ENCODE results near the gene ISCU. TPM values are rescaled to one million over a fixed set of nuclear protein-coding genes. Genes with fewer than 3 reads are reported as not detected.
A peak's percentile ranks its signal among the peaks of the same experiment; 100 is the strongest.

ISCU gene
- total RNA-seq, 1 donor from 2014 or later, result 78.9 TPM

GRCh38 chr12:108515916-108516315, 46.5 kb upstream of the ISCU start:
- Mint-ChIP-seq H3K27me3 (ENCODE audit: insufficient read depth, low read depth) (peaks cover 17% of the 10 kb centered on the region), H3K4me3 (peak overlapping the region; percentile 95), H3K27ac (no peak overlapping the region), H3K36me3 (peaks cover 20% of the 10 kb centered on the region), H3K4me1 (peaks cover 21% of the 10 kb centered on the region), H3K9me3 (no peaks in the 10 kb centered on the region)
- DNase-seq (ENCODE audit: low spot score), result no peak
- Histone ChIP-seq H3F3A (ENCODE audit: low read depth) (peaks cover 36% of the 10 kb centered on the region), H3K79me2 (ENCODE audit: low read depth) (peaks cover 12% of the 10 kb centered on the region), H2AFZ (replicated peaks) (no peak overlapping the region), H3K9ac (peak overlapping the region; percentile 66), H3K4me3 (peak overlapping the region; percentile 66), H3K27me3 (no peaks in the 10 kb centered on the region), H3K4me1 (peaks cover 11% of the 10 kb centered on the region), H3K27ac (no peak overlapping the region), H3K4me2 (peak overlapping the region; percentile 98), H4K20me1 (ENCODE audit: low read depth) (peaks cover 13% of the 10 kb centered on the region), H3K36me3 (no peaks in the 10 kb centered on the region), H3K9me3 (ENCODE audit: low read depth) (no peaks in the 10 kb centered on the region)
- TF ChIP-seq EZH2 (IDR thresholded peaks at IDR 0.05), result no peak
- TF ChIP-seq, protein P1, sequence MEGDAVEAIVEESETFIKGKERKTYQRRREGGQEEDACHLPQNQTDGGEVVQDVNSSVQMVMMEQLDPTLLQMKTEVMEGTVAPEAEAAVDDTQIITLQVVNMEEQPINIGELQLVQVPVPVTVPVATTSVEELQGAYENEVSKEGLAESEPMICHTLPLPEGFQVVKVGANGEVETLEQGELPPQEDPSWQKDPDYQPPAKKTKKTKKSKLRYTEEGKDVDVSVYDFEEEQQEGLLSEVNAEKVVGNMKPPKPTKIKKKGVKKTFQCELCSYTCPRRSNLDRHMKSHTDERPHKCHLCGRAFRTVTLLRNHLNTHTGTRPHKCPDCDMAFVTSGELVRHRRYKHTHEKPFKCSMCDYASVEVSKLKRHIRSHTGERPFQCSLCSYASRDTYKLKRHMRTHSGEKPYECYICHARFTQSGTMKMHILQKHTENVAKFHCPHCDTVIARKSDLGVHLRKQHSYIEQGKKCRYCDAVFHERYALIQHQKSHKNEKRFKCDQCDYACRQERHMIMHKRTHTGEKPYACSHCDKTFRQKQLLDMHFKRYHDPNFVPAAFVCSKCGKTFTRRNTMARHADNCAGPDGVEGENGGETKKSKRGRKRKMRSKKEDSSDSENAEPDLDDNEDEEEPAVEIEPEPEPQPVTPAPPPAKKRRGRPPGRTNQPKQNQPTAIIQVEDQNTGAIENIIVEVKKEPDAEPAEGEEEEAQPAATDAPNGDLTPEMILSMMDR (IDR thresholded peaks at IDR 0.05), result no peak
- no peak for TF ChIP-seq EZH2phosphoT487 (IDR thresholded peaks at IDR 0.05)

GRCh38 chr12:108516511-108517275, 45.7 kb upstream of the ISCU start:
- DNase-seq (ENCODE audit: low spot score), result no peak
- H3K27ac ChIP-seq, result no peak overlapping the region
- Mint-ChIP-seq H3K4me1 (peaks cover 19% of the 10 kb centered on the region), H3K36me3 (peaks cover 24% of the 10 kb centered on the region), H3K9me3 (no peaks in the 10 kb centered on the region), H3K27ac (peak overlapping the region; percentile 72), H3K27me3 (ENCODE audit: insufficient read depth, low read depth) (peaks cover 17% of the 10 kb centered on the region), H3K4me3 (peak overlapping the region; percentile 95)
- H3F3A ChIP-seq (ENCODE audit: low read depth), result peaks cover 38% of the 10 kb centered on the region
- H3K9ac ChIP-seq, result no peak overlapping the region
- TF ChIP-seq EZH2phosphoT487 (IDR thresholded peaks at IDR 0.05) (no peak), EZH2 (IDR thresholded peaks at IDR 0.05) (no peak)
- TF ChIP-seq, protein P1 (IDR thresholded peaks at IDR 0.05), result no peak
- peaks cover 7% of the 10 kb centered on the region for H3K36me3 ChIP-seq
- no peaks in the 10 kb centered on the region for H3K9me3 ChIP-seq (ENCODE audit: low read depth)
- peak overlapping the region; percentile 98 for H3K4me2 ChIP-seq
- H3K4me3 ChIP-seq, result no peak overlapping the region
- no peak overlapping the region for H2AFZ ChIP-seq (replicated peaks)
- H4K20me1 ChIP-seq (ENCODE audit: low read depth), result peaks cover 13% of the 10 kb centered on the region
- H3K79me2 ChIP-seq (ENCODE audit: low read depth), result peaks cover 12% of the 10 kb centered on the region
- peaks cover 10% of the 10 kb centered on the region for H3K4me1 ChIP-seq
- H3K27me3 ChIP-seq, result no peaks in the 10 kb centered on the region

GRCh38 chr12:108517288-108518100, 44.9 kb upstream of the ISCU start:
- peaks cover 8% of the 10 kb centered on the region for H3K4me1 ChIP-seq

More at GRCh38 chr12:108517288-108518100, 44.9 kb upstream of the ISCU start:
- Histone ChIP-seq H3K79me2 (ENCODE audit: low read depth) (peaks cover 12% of the 10 kb centered on the region), H3K27me3 (no peaks in the 10 kb centered on the region), H3K27ac (no peak overlapping the region), H3K4me2 (no peak overlapping the region), H3F3A (ENCODE audit: low read depth) (peaks cover 33% of the 10 kb centered on the region), H3K36me3 (peaks cover 11% of the 10 kb centered on the region), H2AFZ (replicated peaks) (no peak overlapping the region), H3K9me3 (ENCODE audit: low read depth) (no peaks in the 10 kb centered on the region), H4K20me1 (ENCODE audit: low read depth) (peaks cover 13% of the 10 kb centered on the region), H3K9ac (no peak overlapping the region), H3K4me3 (no peak overlapping the region)
- TF ChIP-seq, protein P1 (IDR thresholded peaks at IDR 0.05), result no peak
- TF ChIP-seq EZH2phosphoT487 (IDR thresholded peaks at IDR 0.05) (no peak), EZH2 (IDR thresholded peaks at IDR 0.05) (no peak)
- no peaks in the 10 kb centered on the region for H3K9me3 Mint-ChIP-seq
- DNase-seq (ENCODE audit: low spot score), result no peak
- peak overlapping the region; percentile 10 for H3K4me3 Mint-ChIP-seq
- peaks cover 17% of the 10 kb centered on the region for H3K27me3 Mint-ChIP-seq (ENCODE audit: insufficient read depth, low read depth)
- H3K27ac Mint-ChIP-seq, result no peak overlapping the region
- peaks cover 31% of the 10 kb centered on the region for H3K36me3 Mint-ChIP-seq
- H3K4me1 Mint-ChIP-seq, result peaks cover 15% of the 10 kb centered on the region

Data from neural progenitor cell (in vitro differentiated cells).